PFSK-1 (cell line): ENCODE data around the gene OR51I2.

Experiments
- FOXP2 ChIP-seq: optimal IDR thresholded peaks from 2 replicates; pipeline ENCODE3; 2011; ENCODE audit warnings: borderline replicate concordance, control low read depth, inconsistent platforms; ENCODE audit not compliant: insufficient read depth; ENCODE audit errors: extremely low read length, extremely low read depth
- POLR2AphosphoS5 ChIP-seq: IDR thresholded peaks from 2 replicates; pipeline ENCODE4 v1.6.1; 2012; ENCODE audit warnings: low read depth, mild to moderate bottlenecking, control low read depth, low read length, moderate library complexity
- REST ChIP-seq, 2 experiments: IDR thresholded peaks; 2 replicates each; pipeline versions ENCODE4 v1.6.1 to v1.8.0; 2011 to 2012; ENCODE audit warnings: low read depth in 2 of 2, low read length in 2 of 2, control low read depth in 1 of 2, inconsistent platforms in 1 of 2, mild to moderate bottlenecking in 1 of 2, moderate library complexity in 1 of 2; ENCODE audit not compliant: insufficient read depth in 1 of 2
- SIN3A ChIP-seq: IDR thresholded peaks from 2 replicates; pipeline ENCODE4 v1.6.1; 2012; ENCODE audit warnings: mild to moderate bottlenecking, low read length, moderate library complexity, borderline replicate concordance; ENCODE audit not compliant: insufficient read depth
- TAF1 ChIP-seq: IDR thresholded peaks from 2 replicates; pipeline ENCODE4 v1.6.1; 2012; ENCODE audit warnings: low read length, control low read depth, borderline replicate concordance; ENCODE audit not compliant: insufficient read depth

OR51I2 gene

GRCh38 chr11:5441414-5441813 is 7.7 kb upstream of the OR51I2 start, which contains the start of gene OR51I1:
Gene OR51I1 (minus strand): TSS chr11:5441514. CDS start chr11:5441514, 0 bp downstream.
- TF ChIP-seq POLR2AphosphoS5 (no peak), FOXP2 (no peak), TAF1 (no peak), SIN3A (no peak), REST (IDR thresholded peaks at IDR 0.05; ENCODE audit: insufficient read depth in 1 of 2, low read depth in 2 of 2, low read length in 2 of 2) (no peak)

- no peak for TF ChIP-seq TAF1
- no peak for TF ChIP-seq FOXP2
- no peak for TF ChIP-seq REST (IDR thresholded peaks at IDR 0.05; ENCODE audit: insufficient read depth in 1 of 2, low read depth in 2 of 2, low read length in 2 of 2)
- TF ChIP-seq POLR2AphosphoS5, result no peak
Measured at GRCh38 chr11:5443835-5444393, 5.2 kb upstream of the OR51I2 start.

GRCh38 chr11:5449432-5449831 is 309 bp downstream of the OR51I2 start:
- TF ChIP-seq SIN3A (no peak), TAF1 (no peak), REST (IDR thresholded peaks at IDR 0.05; ENCODE audit: insufficient read depth in 1 of 2, low read depth in 2 of 2, low read length in 2 of 2) (no peak), POLR2AphosphoS5 (no peak), FOXP2 (no peak)

- TF ChIP-seq POLR2AphosphoS5 (no peak), REST (IDR thresholded peaks at IDR 0.05; ENCODE audit: insufficient read depth in 1 of 2, low read depth in 2 of 2, low read length in 2 of 2) (no peak), TAF1 (no peak), FOXP2 (no peak), SIN3A (no peak)
Measured at GRCh38 chr11:5460983-5461621, 12.0 kb downstream of the OR51I2 start.
